ENCODE measurements around the gene GNAI3. TPM values are rescaled to one million over a fixed set of nuclear protein-coding genes. Genes with fewer than 3 reads are reported as not detected.

Gene GNAI3
- total RNA-seq, 1 donor from 2014 or later = 16.3 TPM

- no peak for DNase-seq (ENCODE audit: low spot score in 2 of 2)
- no peak for FAIRE-seq
Observed at GRCh38 chr1:109523706-109524105, 24.7 kb upstream of the GNAI3 start.

GRCh38 chr1:109527098-109527811, 21.2 kb upstream of the GNAI3 start:
- DNase-seq (ENCODE audit: low spot score in 2 of 2) (no peak), FAIRE-seq (no peak)

- no peak for DNase-seq (ENCODE audit: low spot score in 2 of 2)
- no peak for FAIRE-seq
Observed at GRCh38 chr1:109527846-109528695, 20.3 kb upstream of the GNAI3 start.

- FAIRE-seq (no peak), DNase-seq (ENCODE audit: low spot score in 2 of 2) (no peak)
Observed at GRCh38 chr1:109528712-109529111, 19.7 kb upstream of the GNAI3 start.

- no peak for DNase-seq (ENCODE audit: low spot score in 2 of 2)
- no peak for FAIRE-seq
Observed at GRCh38 chr1:109529881-109530456, 18.4 kb upstream of the GNAI3 start.

GRCh38 chr1:109530457-109531087, 17.8 kb upstream of the GNAI3 start:
- FAIRE-seq = no peak
- DNase-seq (ENCODE audit: low spot score in 2 of 2) = no peak

- no peak for FAIRE-seq
- no peak for DNase-seq (ENCODE audit: low spot score in 2 of 2)
Observed at GRCh38 chr1:109531380-109531779, 17.0 kb upstream of the GNAI3 start.

- DNase-seq (ENCODE audit: low spot score in 2 of 2) (no peak), FAIRE-seq (no peak)
Observed at GRCh38 chr1:109531826-109532364, 16.5 kb upstream of the GNAI3 start.

- FAIRE-seq (no peak), DNase-seq (ENCODE audit: low spot score in 2 of 2) (peak in 1 of 2 donors; percentile 79)
Observed at GRCh38 chr1:109532365-109533136, 15.9 kb upstream of the GNAI3 start.

- FAIRE-seq (no peak), DNase-seq (ENCODE audit: low spot score in 2 of 2) (no peak)
Observed at GRCh38 chr1:109534307-109534858, 14.0 kb upstream of the GNAI3 start.

- FAIRE-seq = no peak
- DNase-seq (ENCODE audit: low spot score in 2 of 2) = no peak
Observed at GRCh38 chr1:109535481-109535880, 12.9 kb upstream of the GNAI3 start.

GRCh38 chr1:109535971-109536491, 12.4 kb upstream of the GNAI3 start:
- peak in 1 of 2 donors; percentile 57 for DNase-seq (ENCODE audit: low spot score in 2 of 2)
- no peak for FAIRE-seq

- no peak for FAIRE-seq
Observed at GRCh38 chr1:109537450-109538178, 10.8 kb upstream of the GNAI3 start.

GRCh38 chr1:109538827-109539555, 9.4 kb upstream of the GNAI3 start:
- FAIRE-seq (no peak), DNase-seq (ENCODE audit: low spot score in 2 of 2) (no peak)

More at GRCh38 chr1:109537450-109538178, 10.8 kb upstream of the GNAI3 start:
- no peak for DNase-seq (ENCODE audit: low spot score in 2 of 2)

- FAIRE-seq (no peak), DNase-seq (ENCODE audit: low spot score in 2 of 2) (no peak)
Observed at GRCh38 chr1:109539676-109540075, 8.7 kb upstream of the GNAI3 start, which contains the start of gene GPR61. Gene GPR61 (plus strand): TSS chr1:109539872. CDS start chr1:109543023, 3,151 bp downstream.

GRCh38 chr1:109541102-109541501, 7.3 kb upstream of the GNAI3 start:
- no peak for FAIRE-seq
- no peak for DNase-seq (ENCODE audit: low spot score in 2 of 2)

- FAIRE-seq = no peak
Observed at GRCh38 chr1:109542657-109543056, 5.8 kb upstream of the GNAI3 start.

More at GRCh38 chr1:109542657-109543056, 5.8 kb upstream of the GNAI3 start:
- DNase-seq (ENCODE audit: low spot score in 2 of 2) = no peak
